GM18870 (cell line): Measurements from ENCODE around the gene H2BK1.

ENCODE experiments used
- ATAC-seq: cut with Tn5 transposase; IDR thresholded peaks from one replicate; pipeline ENCODE4 v1.9.1; 2021; ENCODE audit warnings: moderate library complexity; ENCODE audit not compliant: unreplicated experiment

H2BK1 gene

DNA sequence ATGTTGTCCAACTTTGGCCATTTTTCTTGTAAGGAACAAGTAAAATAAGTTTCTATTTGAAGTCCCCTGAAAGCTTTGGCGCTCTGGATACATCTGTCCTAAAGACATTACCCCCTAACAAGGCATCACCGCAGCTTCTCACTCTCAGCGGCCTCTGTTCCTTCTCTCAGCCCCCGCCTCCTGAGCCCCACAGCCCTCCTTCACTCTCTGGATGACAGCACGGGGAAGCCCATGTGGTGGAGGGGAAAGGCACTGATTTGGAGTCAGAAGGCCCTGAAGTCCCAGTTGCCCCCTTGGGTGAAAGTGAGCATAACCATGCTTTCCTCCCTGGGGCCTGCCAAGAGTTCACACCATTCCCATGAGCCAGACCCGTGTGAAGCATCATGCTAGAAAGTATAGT lies 4.6 kb downstream of the H2BK1 start:
- ATAC-seq = no peak

- ATAC-seq = no peak
Observed at GRCh38 chr7:151204383-151205032, 5.8 kb downstream of the H2BK1 start.

DNA sequence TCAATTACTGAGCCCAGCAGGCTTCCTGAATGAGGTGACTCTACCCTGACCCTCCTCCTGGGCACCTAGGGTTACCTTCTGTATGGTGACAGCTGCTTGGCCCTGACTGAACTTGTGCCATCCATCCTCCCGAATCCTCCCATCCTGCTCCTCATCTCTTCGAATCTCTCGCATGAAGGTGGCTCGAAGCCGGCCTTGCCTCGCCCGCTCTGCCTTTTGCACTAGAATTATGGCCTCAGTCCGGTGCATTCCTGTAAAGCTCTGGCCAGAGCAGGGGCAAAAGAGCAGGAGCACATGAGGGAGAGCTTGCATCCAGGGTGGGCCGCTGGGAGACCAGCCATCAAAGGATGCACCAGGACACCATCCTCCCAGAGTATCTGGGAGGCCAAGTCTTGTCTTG lies 7.5 kb downstream of the H2BK1 start:
- ATAC-seq = no peak

DNA sequence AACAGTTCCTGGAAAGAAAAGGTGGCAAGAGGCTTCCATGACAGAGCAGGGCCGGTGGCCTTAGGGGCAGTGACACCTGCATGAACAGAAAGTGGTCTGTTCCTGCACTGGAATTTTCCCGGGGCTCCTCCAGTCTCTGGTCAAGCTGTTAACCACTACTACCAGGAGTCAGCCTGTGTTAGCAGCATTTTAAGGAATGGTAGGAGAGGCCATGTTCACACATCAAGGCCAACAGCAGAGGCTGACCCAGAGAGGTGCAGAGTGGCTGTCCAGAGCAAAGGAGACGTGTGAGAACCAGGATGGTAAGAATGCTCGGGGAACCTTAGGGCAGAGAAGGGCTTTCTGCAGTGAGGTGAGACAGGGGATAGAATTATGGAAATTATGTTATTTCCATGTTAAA lies 8.5 kb downstream of the H2BK1 start:
- ATAC-seq = no peak

- no peak for ATAC-seq
Observed at GRCh38 chr7:151201344-151201743, 8.9 kb downstream of the H2BK1 start.

DNA sequence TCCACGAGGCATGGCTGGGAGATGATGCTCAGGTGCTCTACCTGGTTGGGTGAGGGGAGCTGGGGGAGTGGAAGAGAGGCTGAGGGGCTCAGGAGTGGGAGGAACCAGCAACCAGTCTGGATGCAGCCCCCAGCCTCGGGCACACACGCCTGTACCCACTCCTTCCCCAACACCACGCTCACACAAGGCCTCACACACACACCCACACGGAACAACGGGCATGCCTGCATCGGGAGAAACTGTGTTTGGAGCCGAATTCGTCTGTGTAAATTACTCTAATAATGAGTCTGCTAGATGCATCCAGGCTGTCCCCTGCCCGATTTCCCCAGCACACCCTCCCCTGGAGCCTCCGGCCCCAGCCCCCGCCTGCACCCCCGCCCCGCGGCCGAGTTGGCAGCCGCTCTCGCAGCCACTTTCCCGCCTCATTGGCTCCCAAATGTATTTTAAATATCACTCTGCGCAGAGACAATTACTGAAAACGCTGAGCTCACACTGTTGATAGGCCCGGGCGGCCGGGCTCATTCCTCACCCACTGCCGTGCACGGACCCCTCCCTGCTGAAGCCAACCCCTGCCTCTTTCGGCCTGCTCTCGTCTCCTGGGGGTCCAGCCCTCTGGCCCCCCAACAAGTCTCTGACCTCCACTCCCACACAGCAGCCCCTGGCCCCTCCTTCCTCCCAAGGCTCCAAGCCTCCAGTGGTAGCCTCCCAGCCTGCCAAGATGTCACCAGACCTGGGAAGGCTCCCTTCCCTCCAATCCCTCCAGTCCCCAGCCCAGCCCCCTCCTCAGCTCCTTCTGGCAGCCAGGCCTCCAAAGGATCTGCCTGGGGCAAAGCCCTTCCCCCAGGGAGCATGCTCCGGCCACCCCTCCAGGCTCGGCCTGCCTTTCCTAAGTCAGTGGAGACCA lies 11.1 kb downstream of the H2BK1 start:
- no peak for ATAC-seq

DNA sequence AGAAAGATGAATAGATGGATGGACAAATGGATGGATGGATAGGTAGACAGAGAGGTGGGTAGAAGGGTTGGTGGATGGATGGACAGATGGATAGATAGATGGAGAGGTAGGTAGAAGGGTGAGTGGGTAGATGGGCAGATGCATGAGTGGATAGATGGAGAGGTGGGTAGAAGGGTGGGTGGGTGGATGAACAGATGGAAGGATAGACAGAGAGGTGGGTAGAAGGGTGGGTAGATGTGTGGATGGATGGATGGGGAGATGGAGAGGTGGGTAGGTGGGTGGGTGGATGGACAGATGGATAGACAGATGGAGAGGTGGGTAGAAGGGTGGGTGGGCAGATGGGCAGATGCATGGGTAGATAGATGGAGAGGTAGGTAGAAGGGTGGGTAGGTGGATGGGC lies 12.4 kb downstream of the H2BK1 start:
- ATAC-seq = no peak

- no peak for ATAC-seq
Observed at GRCh38 chr7:151195616-151196450, 14.5 kb downstream of the H2BK1 start.

- ATAC-seq = no peak
Observed at GRCh38 chr7:151194188-151194587, 16.1 kb downstream of the H2BK1 start.

- no peak for ATAC-seq
Observed at GRCh38 chr7:151193203-151193978, 16.9 kb downstream of the H2BK1 start.

DNA sequence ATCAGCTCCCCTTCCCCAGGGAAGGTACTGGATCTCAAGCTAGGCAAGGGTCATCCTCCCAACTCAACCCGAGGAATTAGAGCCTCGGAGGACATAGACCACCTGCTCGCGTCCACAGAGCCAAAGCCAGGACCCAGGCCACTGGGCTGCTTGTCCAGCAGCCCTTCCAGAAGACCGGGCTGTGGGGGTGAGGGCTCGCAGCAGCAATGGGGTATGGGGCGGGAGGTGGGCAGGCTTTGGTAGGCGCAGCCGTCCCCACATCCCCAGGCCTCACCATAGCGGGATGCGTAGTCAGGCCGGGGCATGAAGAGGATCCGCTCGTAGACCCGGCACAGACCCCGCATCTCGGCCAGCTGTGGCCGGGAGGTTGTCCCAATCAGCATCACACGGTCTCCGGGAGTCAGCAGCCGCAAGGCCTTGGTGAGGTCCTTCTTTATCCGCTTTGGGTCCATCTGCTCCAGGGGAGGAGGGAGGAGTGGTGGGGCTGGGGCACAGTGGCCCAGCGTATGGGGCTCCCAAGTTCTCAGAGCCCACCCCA lies 18.2 kb downstream of the H2BK1 start:
- no peak for ATAC-seq

DNA sequence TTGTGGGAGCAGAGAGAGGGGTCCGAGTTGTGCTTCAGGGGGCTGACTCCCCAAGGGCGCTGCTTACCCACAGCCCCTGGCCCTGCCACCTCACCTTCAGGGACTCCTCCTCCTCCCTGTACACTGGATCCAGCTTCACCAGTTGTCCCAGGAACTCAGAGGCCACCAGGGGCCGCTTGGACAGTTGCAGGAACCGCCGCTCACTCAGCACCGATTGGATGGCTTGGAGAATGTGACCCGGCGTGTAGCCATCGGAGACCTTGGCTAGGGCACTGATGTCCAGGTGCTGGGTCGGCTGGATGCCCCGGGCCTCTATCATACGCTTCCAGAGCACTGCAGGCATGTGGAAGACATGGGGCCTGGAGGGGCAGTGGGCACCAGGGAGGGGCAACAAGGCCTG lies 18.7 kb downstream of the H2BK1 start:
- no peak for ATAC-seq

GRCh38 chr7:151189038-151189437 lies 21.2 kb downstream of the H2BK1 start:
- no peak for ATAC-seq

DNA sequence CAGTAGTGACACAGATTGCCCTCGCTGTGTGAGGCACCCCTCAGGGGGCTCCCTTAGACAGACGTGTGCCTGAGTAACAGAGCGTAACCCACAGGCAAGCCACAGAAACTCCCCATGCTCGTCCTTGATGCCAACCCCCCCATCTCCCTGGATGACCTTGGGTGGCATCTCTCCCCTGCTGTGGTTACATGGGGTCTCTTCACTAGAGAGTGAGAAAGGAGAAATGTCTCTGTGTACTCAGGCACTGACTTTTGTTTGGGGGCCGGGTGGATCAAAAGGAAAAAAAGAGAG lies 22.1 kb downstream of the H2BK1 start:
- no peak for ATAC-seq

DNA sequence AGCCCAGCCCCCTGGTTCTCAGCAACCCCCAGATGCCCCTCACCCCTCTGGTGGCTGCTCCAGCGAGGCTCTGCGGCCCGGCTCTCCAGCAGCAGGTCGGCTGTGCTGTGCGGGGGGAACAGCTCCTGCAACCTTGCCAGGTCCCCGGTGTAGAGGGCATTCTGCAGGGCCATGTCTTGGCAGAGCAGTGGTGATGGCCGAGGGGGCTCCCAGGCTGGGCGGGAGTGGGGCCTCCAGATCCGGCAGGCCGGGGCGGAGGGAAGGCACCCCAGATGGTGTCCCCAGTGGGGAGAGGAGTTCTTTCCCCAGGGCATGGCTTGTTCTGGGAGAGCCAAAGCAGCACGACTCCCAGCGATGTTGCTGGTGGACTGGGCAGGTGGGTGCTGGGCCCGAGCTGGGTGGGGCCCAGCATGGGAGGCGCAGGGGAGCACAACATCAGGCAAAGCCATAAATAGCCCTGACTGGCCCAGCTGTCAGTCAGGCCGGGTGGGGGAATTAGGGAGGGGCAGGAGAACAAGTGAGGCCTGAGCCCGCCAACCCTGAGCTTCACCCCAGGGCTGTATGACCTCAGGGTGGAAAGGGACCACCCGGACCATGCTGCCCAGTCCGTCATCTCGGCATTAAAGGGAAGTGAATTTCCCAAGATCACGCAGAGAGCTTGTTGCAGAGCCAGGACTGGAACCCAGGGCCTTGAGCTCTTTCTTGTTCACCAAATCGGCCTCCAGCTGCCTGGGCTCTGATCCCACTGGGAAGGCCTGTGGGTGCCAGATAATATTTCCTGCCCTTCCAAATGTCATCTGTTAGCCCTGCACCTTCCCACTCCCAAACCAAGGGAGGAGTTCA lies 22.7 kb downstream of the H2BK1 start:
- ATAC-seq = no peak

GRCh38 chr7:151186640-151187408 lies 23.5 kb downstream of the H2BK1 start, which contains the start of gene ASB10:
ASB10 (minus strand) TSS chr7:151187250; CDS start chr7:151187130, 120 bp downstream.
- ATAC-seq = no peak

- no peak for ATAC-seq
Observed at GRCh38 chr7:151185762-151186639, 24.3 kb downstream of the H2BK1 start.

GRCh38 chr7:151181011-151181431 lies 29.3 kb downstream of the H2BK1 start:
- ATAC-seq = no peak
